K562 (cell line): ENCODE results near the gene RIOK3.

ENCODE experiments used
- CTCF ChIP-seq, 3 experiments: IDR thresholded peaks in 2 of 3; conservative IDR thresholded peaks in 1 of 3; 2 replicates each; pipeline ENCODE4 v1.5.1; 2011 to 2012; ENCODE audit warnings: low read length in 3 of 3, mild to moderate bottlenecking in 3 of 3, control low read depth in 2 of 3, improper control_type of control experiment in 1 of 3, inconsistent platforms in 1 of 3, low read depth in 1 of 3, mixed read lengths in 1 of 3, moderate library complexity in 1 of 3; ENCODE audit not compliant: insufficient read depth in 2 of 3
- EGR1 ChIP-seq: fragments of 450-650 bp; conservative IDR thresholded peaks from 2 replicates; pipeline ENCODE4 v1.6.1; 2017; ENCODE audit warnings: mild to moderate bottlenecking
- EP300 ChIP-seq: IDR thresholded peaks from 2 replicates; pipeline ENCODE4 v1.6.1; 2012; ENCODE audit warnings: low read length, improper control_type of control experiment
- MAZ ChIP-seq, 2 experiments: fragments of 450-650 bp in 1 of 2; sonication (generic) in 1 of 2; formaldehyde crosslinking; IDR thresholded peaks in 1 of 2; conservative IDR thresholded peaks in 1 of 2; 2 replicates each; pipeline versions ENCODE4 v1.4.0 to v1.5.0; 2020; ENCODE audit warnings: mild to moderate bottlenecking in 1 of 2, missing genetic modification reagents in 1 of 2
- MITF ChIP-seq: IDR thresholded peaks from 2 replicates; pipeline ENCODE4 v1.6.1; 2014; ENCODE audit warnings: antibody characterized with exemption
- MTA2 ChIP-seq: fragments of 450-650 bp; IDR thresholded peaks from 2 replicates; pipeline ENCODE4 v1.6.1; 2016; ENCODE audit warnings: low read depth
- NR2C2 ChIP-seq, 2 experiments: fragments of 200-800 bp in 1 of 2; sonication (Bioruptor generic) in 1 of 2; sonication (generic) in 1 of 2; formaldehyde crosslinking in 1 of 2; IDR thresholded peaks; 2 replicates each; pipeline versions ENCODE4 v1.6.1 to v1.8.0; 2016 to 2022; ENCODE audit warnings: mild to moderate bottlenecking in 1 of 2, missing compliant biosample characterization in 1 of 2, missing genetic modification characterization in 1 of 2, missing genetic modification reagents in 1 of 2
- PKNOX1 ChIP-seq: fragments of 450-650 bp; IDR thresholded peaks from 2 replicates; pipeline ENCODE4 v1.6.1; 2016
- TCF3 ChIP-seq: sonication (generic); formaldehyde crosslinking; IDR thresholded peaks from 2 replicates; pipeline ENCODE4 v1.4.0; 2020; ENCODE audit warnings: mild to moderate bottlenecking, missing genetic modification reagents
- TCF7L2 ChIP-seq: fragments of 150-350 bp; IDR thresholded peaks from 2 replicates; pipeline ENCODE4 v1.6.1; 2016; ENCODE audit warnings: low read depth, mild to moderate bottlenecking, low read length, moderate library complexity
- ZKSCAN8 ChIP-seq: fragments of 200-800 bp; sonication (Bioruptor generic); IDR thresholded peaks from 2 replicates; pipeline ENCODE4 v1.6.1; 2016; ENCODE audit warnings: missing genetic modification characterization, missing compliant biosample characterization

GRCh38 chr18:23459530-23459921 lies 6.4 kb downstream of the RIOK3 start:
- TF ChIP-seq CTCF (IDR thresholded peaks at IDR 0.05 in 2 of 3, conservative IDR thresholded peaks at IDR 0.05 in 1 of 3; ENCODE audit: insufficient read depth in 2 of 3, low read depth in 1 of 3, low read length in 3 of 3) (no peak), MTA2 (no peak), TCF3 (no peak), TCF7L2 (no peak), MITF (no peak), EGR1 (no peak), ZKSCAN8 (CRISPR knock-in tag) (no peak), PKNOX1 (no peak), NR2C2 (CRISPR knock-in tag; IDR thresholded peaks at IDR 0.05) (no peak), NR2C2 (tag; IDR thresholded peaks at IDR 0.05) (no peak), MAZ (CRISPR knock-in tag; conservative IDR thresholded peaks at IDR 0.05 in 1 of 2, IDR thresholded peaks at IDR 0.05 in 1 of 2) (no peak), EP300 (no peak)
